NCI-H146 treated with DMSO at 0.1 percent for 48 hours (cell line): ENCODE results near the gene BTLA.
"Not testable (repeated sequence)": the region's sequence is repeated elsewhere in the genome, so short reads cannot be mapped to it uniquely, and the experiment has no call there.

Experiments used
- DNase-seq: peaks from one replicate; lab custom pipeline; 2025; ENCODE audit not compliant: unreplicated experiment; lab: John Stamatoyannopoulos, UW

The BTLA gene

DNA sequence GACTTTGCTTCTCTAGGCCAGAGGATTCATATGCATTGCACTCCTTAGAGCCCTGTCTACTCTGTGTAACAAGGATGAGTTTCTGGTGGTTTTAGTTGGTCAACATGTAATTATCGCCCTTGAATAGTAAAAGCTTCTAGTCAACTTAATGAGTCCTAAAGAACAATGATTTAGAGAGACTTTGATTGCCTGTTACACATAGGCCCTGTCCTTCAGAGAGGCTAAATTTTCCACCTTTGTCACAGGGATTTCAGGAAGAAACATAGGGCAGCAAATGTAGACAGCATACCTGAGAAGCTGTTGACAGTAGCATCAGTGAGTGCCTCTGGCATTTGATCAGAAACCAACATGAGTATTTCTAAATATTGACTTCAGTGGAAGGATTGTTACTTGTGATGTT lies 7.1 kb downstream of the BTLA start:
- no peak for DNase-seq

DNA sequence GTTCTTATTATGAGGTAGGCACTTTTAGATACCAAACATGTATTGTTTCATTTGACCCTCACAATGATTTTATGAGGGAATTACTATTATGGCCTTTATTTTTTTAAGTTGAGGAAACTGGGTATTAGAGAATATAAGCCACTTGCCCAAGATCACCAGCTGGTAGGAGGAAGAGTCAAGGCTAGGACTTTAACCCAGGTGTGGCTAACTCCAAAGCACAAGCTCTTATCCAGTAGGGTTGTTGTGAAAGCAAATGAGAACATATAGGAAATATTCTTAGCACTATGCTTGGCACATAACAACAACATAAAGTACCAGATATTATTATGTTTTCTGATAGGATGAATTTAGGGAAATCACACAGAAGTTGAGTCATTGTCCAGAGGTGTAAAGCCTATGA lies 7.9 kb downstream of the BTLA start:
- DNase-seq: no peak

DNA sequence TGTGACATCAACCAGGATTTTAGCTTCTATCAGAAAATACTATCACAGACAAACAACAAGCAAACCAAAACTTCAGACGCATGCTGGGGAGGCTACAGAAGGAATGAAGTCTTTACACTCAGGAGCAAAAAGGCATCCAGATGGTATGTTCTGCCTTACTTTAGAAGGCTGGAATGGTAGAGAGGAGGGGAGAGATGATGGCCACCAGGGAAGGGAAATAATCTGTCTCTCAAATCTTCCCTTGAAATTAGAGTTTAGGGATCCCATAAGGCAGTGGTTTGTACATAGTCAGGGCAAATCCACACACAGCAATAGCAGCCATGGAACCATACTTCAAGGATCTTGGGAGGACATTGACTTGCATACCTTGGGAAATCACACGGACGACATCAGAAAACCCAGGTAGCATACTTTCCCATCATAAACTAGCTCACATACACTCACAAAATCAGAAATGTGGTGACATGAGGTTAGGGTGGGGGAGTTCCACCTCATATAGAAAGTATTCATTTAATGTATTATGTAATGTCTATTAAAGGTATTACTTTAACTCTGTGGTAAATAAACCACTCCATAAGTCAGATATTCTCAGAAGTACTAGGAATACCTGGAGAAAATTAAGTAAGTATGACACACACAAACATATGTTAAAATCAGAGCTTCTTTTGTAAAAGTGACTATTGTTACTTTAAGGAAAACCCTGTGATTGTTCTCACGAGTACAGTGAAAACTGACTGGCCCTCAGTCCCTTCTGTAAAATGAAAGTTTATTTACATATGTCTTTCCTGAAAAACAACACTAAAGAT lies 9.4 kb downstream of the BTLA start:
- no peak for DNase-seq

DNA sequence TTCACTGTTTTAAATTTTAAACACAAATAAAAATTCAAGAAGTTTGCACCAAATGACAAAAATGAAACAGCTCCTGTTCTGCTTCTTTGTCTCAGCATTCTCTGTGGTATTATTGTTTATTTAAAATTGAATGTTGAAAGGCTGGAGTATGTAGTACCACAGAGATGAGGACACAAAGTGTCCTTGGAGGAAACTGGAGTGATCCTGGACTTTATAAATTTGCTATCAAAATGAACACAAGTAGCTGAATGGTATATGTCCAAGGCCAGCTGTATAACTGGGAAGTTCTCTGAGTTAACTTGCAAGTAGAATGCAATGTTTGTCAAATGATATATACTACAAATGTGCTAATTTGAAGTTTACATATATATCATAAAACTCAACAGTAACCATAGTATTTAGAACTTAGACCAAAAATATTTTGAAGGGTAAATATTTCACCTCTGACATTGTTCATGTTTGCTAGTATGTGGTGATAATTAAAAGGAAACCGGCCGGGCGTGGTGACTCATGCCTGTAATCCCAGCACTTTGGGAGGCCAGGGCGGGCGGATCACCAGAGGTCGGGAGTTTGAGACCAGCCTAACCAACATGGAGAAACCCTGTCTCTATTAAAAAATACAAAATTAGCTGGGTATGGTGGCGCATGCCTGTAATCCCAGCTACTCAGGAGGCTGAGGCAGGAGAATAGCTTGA lies 12.3 kb downstream of the BTLA start:
- DNase-seq: no peak

DNA sequence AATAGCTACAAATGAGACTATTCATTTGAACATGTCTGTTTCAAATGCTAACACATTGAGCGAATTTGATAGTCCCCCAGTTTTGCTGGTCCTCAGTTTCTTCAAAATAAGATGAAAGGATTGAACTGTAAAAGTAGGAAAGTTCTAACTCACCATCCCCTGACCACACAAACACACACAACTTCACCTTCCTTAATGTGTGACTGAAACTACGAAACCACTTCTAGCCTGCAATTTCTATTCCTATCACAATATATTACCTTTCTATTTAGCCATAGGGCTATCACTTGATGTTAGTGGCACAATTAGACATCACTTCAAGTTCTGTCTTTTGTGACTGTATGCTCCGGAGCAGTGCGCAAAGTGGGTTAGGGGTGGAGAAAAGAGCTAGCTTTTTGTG lies 14.9 kb downstream of the BTLA start:
- no peak for DNase-seq

DNA sequence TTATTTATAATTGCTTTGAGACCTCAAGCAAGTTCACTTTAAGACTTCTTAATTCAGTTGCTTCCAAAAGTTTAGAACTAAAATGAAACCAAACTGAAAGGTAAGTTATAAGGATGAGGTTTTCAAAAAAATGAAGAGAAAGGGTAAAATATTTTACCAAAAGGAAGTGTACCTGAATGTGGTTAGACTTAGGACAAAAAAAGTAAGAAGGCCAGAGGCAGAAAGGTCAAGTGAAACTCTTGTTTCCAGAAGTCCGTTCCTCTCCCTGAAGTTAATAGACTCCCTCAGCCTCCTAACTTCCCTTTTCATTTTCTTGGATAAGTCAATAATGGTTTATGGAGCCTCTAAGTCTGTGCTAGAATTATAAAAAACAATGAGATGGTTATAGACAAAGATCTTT lies 16.6 kb downstream of the BTLA start:
- no peak for DNase-seq

DNA sequence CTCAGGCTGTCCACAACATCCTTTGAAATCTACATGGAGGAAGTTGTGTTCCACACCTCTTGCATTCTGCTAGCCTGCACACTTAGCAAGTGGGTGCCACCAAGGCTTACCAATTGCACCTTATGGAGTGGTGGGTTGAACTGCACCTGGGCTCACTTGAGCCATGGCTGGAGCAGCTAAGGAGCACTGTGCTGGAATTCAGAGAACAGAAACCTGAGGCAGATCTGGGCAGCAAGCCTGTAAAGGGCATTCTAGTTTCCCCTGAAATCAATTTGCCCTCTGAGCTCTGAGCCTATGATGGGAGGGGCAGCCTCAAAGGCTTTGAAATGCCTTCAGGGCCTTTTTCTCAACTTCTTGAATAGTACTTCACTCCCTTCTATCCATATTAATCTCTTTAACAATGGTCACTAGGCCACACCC lies 18.0 kb downstream of the BTLA start:
- no peak for DNase-seq

DNA sequence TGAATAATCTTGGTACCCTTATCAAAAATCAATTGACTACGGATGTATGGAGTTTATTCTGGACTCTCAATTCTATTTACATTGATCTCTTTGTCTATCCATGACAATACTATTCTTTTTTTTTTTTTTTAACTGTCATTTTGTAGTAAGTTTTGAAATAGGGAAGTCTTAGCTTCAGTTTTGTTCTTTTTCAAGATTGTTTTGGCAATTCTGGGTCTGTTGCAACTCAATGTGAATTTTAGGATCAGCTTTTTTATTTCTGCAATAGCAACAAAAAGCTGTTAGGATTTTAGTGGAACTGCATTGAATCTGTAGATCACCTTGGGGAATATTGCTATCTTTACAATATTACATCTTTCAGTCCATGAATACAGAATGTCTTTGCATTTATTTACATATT lies 21.4 kb downstream of the BTLA start:
- DNase-seq: no peak

DNA sequence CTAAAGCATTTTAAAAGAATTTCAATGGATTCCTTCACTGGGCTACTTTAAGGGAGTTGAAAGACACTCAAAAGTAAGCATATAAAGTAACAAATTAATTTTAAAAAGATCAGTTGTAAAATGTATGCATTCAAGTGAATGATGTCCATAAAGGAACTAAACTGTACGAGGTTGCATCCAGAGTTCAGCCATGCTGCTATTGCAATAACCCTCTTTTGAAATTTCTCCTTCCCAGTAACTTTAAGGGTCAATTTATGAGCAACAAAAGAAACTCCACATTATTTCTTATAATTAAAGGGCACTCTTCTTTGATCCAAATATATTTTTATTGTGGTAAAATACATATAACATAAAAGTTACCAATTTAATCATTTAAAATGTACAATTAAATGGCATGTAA lies 22.9 kb downstream of the BTLA start:
- no peak for DNase-seq

DNA sequence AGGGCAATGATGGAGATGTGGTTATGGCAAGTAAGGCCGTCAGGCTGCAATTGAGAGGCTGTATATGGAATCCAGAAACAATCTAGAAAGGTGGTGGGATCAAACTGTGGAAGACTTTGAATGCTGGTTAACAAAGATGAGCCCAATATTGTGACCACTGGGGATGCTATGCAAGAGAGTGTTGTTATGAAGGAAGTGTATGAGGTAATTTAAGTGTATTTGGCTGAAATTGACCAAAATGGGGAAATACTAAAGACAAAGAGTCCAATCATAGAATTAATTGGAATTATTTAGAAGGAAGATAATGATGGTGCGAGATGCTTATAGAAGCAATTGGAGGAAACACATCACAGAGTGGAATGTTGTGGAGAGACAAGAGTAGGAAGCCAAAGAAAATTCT lies 24.5 kb downstream of the BTLA start:
- DNase-seq: no peak

DNA sequence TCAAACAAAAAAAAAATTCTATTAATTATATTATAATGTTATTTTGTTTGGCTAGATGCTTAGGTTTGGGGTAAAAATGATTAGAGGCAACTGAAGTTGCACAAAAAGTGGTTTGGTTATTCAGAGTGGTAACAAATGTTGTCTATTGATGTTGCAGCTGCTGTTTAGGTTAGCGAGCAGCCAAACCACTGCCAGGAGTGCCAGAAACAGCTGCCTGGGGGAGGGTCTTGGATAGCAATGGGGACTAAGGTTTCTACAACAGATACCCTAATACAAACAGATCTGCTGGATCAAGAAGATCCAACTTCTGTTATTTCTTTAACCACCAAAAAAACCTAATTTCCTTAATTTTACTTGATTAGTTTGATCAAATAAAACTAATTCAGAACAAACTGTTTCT lies 26.6 kb downstream of the BTLA start:
- DNase-seq: no peak

DNA sequence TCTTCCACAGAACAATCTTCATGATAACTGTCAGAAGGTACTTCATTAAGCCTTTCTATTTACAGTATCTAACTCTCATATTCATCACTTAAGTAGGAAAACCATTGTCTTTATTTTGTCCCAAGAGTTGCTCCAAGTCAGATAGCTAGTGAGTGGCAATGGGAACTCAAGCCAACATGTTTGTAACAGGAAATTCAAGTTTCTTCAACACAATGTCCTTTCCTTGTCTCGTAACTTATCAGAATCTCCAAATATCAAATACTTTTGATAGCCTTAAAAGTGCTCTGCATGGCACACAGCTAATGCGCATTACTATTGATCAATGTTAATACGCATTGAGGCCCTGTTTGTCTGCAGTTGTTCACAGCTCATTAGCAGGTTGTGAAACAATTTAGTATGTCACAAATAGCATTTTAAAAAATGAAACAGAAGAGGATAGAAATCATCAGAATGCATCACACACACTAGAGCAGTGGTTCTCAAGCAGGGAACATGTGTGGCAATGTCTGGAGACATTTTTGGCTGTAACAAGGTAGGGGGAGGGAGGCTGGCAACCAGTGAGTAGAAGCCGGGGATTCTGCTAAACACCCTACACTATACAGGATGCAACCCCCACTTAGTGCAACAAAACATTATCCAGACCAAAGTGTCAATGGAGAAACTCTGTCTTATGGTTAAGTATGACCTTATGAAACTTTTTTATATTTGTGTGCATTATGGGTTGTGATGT lies 27.5 kb downstream of the BTLA start:
- no peak for DNase-seq

DNA sequence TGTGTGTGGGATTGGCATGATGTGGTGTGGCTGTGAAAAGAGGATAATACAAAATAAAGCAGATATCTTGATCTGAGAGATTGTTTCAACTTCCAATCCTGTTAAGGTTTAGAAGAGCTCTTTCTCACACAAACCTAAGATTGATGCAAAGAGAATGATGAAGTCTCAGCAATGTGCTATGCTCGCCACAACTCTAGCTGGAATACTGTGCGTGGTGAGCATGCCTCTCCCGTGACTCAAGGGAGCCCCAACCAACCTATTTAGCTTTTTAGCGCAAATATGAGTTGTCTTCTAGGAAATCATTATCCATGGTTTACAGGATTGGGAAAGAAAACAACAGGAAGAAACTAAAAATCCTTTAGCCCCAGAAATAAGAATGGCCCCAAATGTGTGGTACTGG lies 28.5 kb downstream of the BTLA start:
- DNase-seq: no peak

DNA sequence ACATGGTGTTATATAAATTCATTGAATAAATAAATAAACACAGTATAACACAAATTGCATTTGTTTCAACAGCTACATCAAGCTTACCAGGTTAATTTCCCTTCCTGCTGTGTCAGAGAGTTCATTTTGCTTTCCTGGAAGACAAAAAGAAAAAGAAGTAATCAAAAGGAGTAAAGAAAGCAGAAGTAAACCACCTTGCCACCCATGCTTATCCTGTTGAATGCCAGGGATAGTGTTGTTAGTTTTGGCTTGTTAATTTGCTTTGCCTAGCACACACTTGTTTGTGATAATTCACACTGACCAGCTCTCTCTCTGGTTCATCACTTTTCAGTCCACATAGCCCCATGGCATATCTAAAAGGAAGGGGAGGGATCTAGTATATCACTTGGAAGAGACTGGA lies 29.6 kb downstream of the BTLA start:
- no peak for DNase-seq

DNA sequence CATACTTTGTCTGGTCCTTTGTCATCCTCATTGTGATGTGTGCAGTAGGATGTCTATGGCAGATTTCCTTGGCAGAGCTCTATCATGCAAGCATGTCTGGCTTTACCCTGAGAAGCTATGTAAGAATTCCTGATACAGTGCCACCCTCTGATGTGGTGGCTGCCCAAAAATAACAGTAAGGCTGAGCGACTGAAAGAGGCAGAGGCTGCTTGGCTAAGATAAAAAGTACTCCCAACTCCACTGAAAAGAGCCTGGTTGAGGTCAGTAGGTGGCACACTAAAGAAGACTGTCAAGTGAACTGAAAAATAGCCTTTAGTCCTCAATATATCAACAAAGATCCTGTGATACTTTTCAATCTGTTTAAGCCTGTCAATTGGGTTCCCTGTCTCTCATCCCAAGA lies 31.7 kb downstream of the BTLA start:
- no peak for DNase-seq

DNA sequence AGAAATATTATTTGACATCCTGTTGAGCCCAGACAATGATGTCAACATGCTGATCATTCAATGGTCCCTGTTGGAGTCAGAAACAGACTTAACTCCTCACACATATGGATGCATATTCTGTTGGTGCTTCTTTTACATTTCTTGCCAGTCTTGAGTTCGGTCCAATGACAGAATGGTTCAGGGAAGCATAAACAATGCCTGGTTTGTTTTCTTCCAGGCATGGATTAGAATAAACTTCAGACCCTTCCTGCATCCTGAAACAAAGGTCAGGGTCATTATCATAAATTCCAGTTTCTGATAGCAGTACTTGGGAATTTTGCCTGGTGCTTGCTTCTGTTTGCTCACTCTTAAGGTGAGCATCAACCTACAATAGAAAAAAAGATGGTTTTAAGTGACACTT lies 33.3 kb downstream of the BTLA start:
- DNase-seq: no peak

DNA sequence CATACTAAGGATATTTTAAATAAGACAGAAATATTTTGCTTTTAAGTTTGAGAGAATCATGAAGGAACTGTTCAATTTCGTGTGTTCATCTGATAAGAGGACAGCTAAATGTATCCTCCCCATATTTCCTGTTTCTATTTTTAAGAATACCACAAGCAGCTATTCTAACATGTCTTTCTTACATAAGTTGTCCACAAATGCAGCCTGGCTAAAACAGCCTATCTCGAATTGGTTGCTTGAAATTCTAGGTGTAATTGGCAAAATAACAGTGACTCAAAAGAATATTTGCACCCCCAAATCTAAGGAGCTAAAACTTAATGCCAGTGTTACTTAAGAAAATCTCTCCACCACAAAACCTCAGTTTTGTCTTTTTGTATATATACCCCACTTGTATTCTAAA lies 35.0 kb downstream of the BTLA start:
- no peak for DNase-seq

DNA sequence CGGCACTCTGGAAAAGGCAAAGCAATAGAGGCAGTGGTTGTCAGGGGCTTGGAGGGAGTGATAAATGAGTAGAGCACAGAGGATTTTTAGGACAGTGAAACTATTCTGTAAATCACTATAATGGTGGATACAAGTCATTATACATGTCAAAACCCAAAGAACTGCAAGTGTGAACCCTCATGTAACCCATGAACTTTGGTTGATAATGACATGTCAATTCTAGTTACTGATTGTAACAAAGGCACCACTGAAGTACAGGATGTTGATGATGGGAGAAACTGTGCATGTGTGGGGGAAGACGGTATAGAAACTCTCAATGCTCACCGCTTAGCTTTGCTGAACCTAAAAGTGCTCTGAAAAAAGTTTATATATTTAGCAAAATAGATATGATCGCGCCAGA lies 36.0 kb downstream of the BTLA start:
- no peak for DNase-seq

DNA sequence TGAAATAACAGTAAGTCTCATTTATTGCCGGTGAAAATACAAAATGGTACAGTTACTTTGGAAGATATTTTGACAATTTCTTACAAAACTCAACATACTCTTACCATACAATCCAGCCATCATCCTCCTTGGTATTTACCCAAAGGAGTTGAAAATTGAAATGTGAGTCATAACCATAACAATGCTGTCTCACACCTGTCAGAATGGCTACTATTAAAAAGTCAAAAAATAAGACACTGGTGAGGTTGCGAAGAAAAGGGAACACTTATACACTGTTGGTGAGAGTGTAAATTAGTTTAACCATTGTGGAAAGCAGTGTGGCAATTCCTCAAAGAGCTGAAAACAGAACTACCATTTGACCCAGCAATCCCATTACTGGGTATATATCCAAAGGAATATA lies 37.5 kb downstream of the BTLA start:
- DNase-seq: not testable (repeated sequence)

DNA sequence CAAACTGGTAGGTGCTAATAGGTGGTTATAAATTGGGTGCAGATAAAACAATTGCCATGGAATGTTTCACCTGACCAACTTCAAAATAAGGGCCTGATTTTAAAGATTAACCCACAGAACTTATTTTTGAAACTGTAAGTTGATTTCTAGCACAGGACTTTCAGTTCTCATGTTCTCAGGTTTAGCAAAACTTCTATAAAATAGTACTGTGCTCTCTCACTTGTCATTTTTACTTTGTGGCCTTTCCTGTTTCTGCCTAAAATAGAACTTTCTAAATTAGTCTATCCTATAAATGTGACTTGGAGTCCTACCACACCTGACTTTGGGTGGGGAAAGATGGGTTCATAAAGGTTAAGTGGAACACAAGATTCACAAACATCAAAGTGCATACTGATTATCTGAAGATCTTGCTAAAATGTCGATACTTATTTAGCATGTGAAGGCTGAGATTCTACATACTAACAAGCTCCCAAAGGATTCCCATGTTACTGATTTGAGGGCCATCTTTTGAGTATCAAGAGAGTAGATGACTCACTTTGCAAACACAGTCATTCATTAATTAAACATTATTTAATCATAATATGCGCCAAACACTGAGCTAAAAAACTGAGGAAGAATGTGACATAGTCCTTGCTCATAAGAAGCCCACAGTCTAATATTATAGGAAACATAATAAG lies 38.6 kb downstream of the BTLA start:
- DNase-seq: no peak

DNA sequence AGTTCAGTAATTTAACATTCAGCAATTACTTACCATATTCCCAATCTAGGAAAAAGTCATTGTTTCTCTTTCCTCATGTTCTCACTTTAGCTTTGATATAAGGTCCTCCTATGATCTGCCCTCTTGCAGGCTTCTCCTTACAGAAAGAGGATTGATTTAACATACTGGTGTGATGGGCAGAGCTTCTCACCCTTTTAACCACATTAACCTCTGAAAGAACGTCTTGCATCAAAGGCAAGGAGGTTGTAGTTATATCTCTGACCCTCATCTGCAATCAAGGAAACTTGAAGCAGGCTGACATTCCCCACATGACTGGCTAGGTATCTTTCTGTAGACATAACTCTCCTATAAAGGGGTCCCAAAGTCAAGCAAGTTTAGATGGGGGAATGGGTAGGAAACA lies 39.5 kb downstream of the BTLA start:
- no peak for DNase-seq

DNA sequence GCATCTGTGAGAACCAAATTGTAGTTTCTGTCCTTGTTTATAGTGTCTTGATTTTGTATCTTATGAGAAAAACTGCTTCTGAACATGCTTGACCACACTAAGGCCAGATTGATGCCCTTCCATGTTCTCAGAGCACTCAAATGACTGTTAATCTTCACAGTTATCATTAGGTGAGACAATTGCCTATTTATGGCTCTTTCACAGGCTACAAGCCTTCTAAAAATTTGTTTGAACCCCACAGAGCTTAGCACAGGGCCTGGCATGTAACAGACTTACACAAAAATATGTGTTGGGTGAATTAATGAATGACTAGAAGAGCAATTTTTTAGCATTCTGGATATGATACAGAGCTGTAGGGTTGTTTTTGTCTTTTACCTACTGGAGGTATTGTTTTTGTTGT lies 43.1 kb downstream of the BTLA start:
- DNase-seq: no peak
